K562 (cell line): ENCODE data around the gene MAP3K2. TPM values are rescaled to one million over a fixed set of nuclear protein-coding genes. Genes with fewer than 3 reads are reported as not detected.

ENCODE experiments used
- ATAC-seq: fragments of 200-7000 bp; cut with Tn5 transposase; 3 replicates; pipeline ENCODE4 v1.9.1; 2020; ENCODE audit warnings: moderate library complexity
- BruUV-seq: library from RNA; stranded (reverse); fragments of 400-500 nt; replicated peaks from 2 replicates; lab custom pipeline; 2021; lab: Mats Ljungman, UMichigan
- CTCF ChIA-PET: fragments of 300-600 bp; formaldehyde crosslinking; extraction: SDS; loops from one replicate; lab custom pipeline; 2021; ENCODE audit warnings: low intra/inter-chr PET ratio; lab: Yijun Ruan, JAX
- POLR2A ChIA-PET: fragments of 300-600, 350-650 bp; sonication (Branson Sonifier 250); formaldehyde crosslinking; extraction: SDS; loops from one replicate; lab custom pipeline; 2021; ENCODE audit warnings: antibody characterized with exemption, inconsistent platforms; lab: Yijun Ruan, JAX
- DNase-seq, 4 experiments: peaks; one replicate each; pipeline versions ENCODE4 v3.0.0 to v3.0.0-alpha.2; 2011 to 2018; ENCODE audit warnings: low spot score in 3 of 4, mixed read lengths in 3 of 4; ENCODE audit errors: extremely low read depth in 1 of 4
- FAIRE-seq: peaks from 2 replicates; lab custom pipeline; 2011; peaks lifted over from hg19 to GRCh38; lab: Jason Lieb, UNC
- H2AFZ ChIP-seq: 2 replicates; pipeline ENCODE4 v1.6.0; 2011; ENCODE audit warnings: low read depth, low read length, control low read depth, inconsistent platforms
- H3K27ac ChIP-seq: fragments of 200-600 bp; 3 replicates; pipeline ENCODE4 v1.8.0; 2011; ENCODE audit warnings: low read depth, mild to moderate bottlenecking, control low read depth, inconsistent platforms, low read length, moderate library complexity, mixed read lengths; ENCODE audit errors: extremely low read depth
- H3K27me3 ChIP-seq, 2 experiments: fragments of 300-600 bp in 1 of 2; 2 replicates in 1 of 2; 3 replicates in 1 of 2; pipeline versions ENCODE4 v1.6.0 to v1.8.0; 2011; ENCODE audit warnings: inconsistent platforms in 2 of 2, low read length in 2 of 2, mild to moderate bottlenecking in 1 of 2, mixed read lengths in 1 of 2, moderate library complexity in 1 of 2; ENCODE audit not compliant: control insufficient read depth in 2 of 2, insufficient read depth in 2 of 2
- H3K36me3 ChIP-seq: fragments of 300-600 bp; 3 replicates; pipeline ENCODE4 v1.8.0; 2011; ENCODE audit warnings: mild to moderate bottlenecking, low read length, inconsistent platforms; ENCODE audit not compliant: control insufficient read depth, insufficient read depth
- H3K4me1 ChIP-seq, 2 experiments: fragments of 200-600 bp in 1 of 2; replicated peaks in 1 of 2; 2 replicates in 1 of 2; 3 replicates in 1 of 2; pipeline versions ENCODE4 v1.5.1 to v1.8.0; 2011; ENCODE audit warnings: inconsistent platforms in 2 of 2, low read length in 2 of 2, mild to moderate bottlenecking in 1 of 2, mixed read lengths in 1 of 2, moderate library complexity in 1 of 2; ENCODE audit not compliant: control insufficient read depth in 2 of 2, insufficient read depth in 2 of 2
- H3K4me2 ChIP-seq: 2 replicates; pipeline ENCODE4 v1.6.1; 2011; ENCODE audit warnings: low read length, control low read depth, inconsistent platforms, mixed read lengths; ENCODE audit not compliant: insufficient read depth
- H3K4me3 ChIP-seq: fragments of 200-600 bp; sonication (generic), shearing (Covaris generic); 2 replicates; pipeline ENCODE4 v1.5.1; 2016; ENCODE audit warnings: control low read depth, inconsistent platforms
- H3K79me2 ChIP-seq: fragments of 200-600 bp; 3 replicates; pipeline ENCODE4 v1.8.0; 2011; ENCODE audit warnings: low read length, inconsistent platforms; ENCODE audit not compliant: control insufficient read depth, insufficient read depth
- H3K9ac ChIP-seq, 2 experiments: 2 replicates each; pipeline versions ENCODE4 v1.6.0 to v1.6.1; 2011; ENCODE audit warnings: low read depth in 2 of 2, low read length in 2 of 2, control low read depth in 1 of 2, inconsistent platforms in 1 of 2, mild to moderate bottlenecking in 1 of 2, mixed read lengths in 1 of 2; ENCODE audit not compliant: insufficient read depth in 1 of 2
- H3K9me1 ChIP-seq: one replicate; pipeline ENCODE4 v1.6.0; 2011; ENCODE audit warnings: inconsistent platforms, mild to moderate bottlenecking, low read length, moderate library complexity; ENCODE audit not compliant: control insufficient read depth, insufficient read depth
- H3K9me3 ChIP-seq: replicated peaks from 2 replicates; pipeline ENCODE4 v1.5.1; 2011; ENCODE audit warnings: low read depth, low read length, inconsistent platforms; ENCODE audit not compliant: control insufficient read depth, insufficient read depth
- H4K20me1 ChIP-seq: replicated peaks from 2 replicates; pipeline ENCODE4 v1.6.1; 2011; ENCODE audit warnings: low read length, inconsistent platforms, mixed read lengths; ENCODE audit not compliant: control insufficient read depth, insufficient read depth
- RFX1 ChIP-seq: fragments of 450-650 bp; IDR thresholded peaks from 2 replicates; pipeline ENCODE4 v1.6.1; 2016; ENCODE audit warnings: mild to moderate bottlenecking, moderate library complexity
- WGBS: fragments of 100-300 bp; shearing (Covaris generic); methylation state at CpG from one replicate; pipeline ENCODE4 v1.1.6; 2016; ENCODE audit warnings: low coverage, mixed read lengths; ENCODE audit not compliant: insufficient coverage; ENCODE audit errors: missing lambda C conversion rate; 5-methylcytosine and 5-hydroxymethylcytosine counted together
- in situ Hi-C: fragments of 300-500 bp; cut with MboI; formaldehyde crosslinking; loops from 4 replicates; pipeline ENCODE4 v1.15.0; 2018; ENCODE audit warnings: inconsistent platforms, mixed read lengths
- intact Hi-C: fragments of 100-400 bp; cut with micrococcal nuclease; formaldehyde crosslinking; loops from 2 replicates; pipeline ENCODE4 v1.14.2; 2022
- polyA plus RNA-seq, 8 experiments: library from polyadenylated mRNA; depleted of rRNA in 4 of 8; stranded (reverse) in 5 of 8; unstranded in 3 of 8; fragments of >200 nt; fragmentation: Nextera tagmentation in 2 of 8; fragmentation: Illumina TruSeq in 1 of 8; extraction: Ambion mirVana in 2 of 8; extraction: Trizol in 1 of 8; gene quantifications; 2 replicates each; pipeline versions ENCODE4 v1.2.1 to v1.2.3, GENCODE V29; 2011 to 2014; ENCODE audit warnings: inconsistent platforms in 1 of 8, missing spikeins in 1 of 8
- total RNA-seq, 7 experiments: library from RNA; depleted of rRNA in 6 of 7; stranded (reverse); fragments of >200 nt in 6 of 7; fragmentation: Illumina TruSeq in 2 of 7; extraction: Trizol in 2 of 7; gene quantifications; 2 replicates each; pipeline versions ENCODE4 v1.2.1 to v1.2.3, GENCODE V29; 2011 to 2021; ENCODE audit warnings: low replicate concordance in 1 of 7
- TF ChIP-seq, protein P1 (sequence below): fragments of 250-450 bp; sonication (Bioruptor Pico); IDR thresholded peaks from 2 replicates; pipeline ENCODE4 v1.8.0; 2022; ENCODE audit warnings: moderate library complexity, mild to moderate bottlenecking, inconsistent platforms
- TF ChIP-seq, protein P2 (sequence below): fragments of 250-450 bp; sonication (Bioruptor Pico); IDR thresholded peaks from 2 replicates; pipeline ENCODE4 v1.4.0; 2020; ENCODE audit warnings: borderline replicate concordance
- TF ChIP-seq, protein P3 (sequence below): fragments of 450-650 bp; IDR thresholded peaks from 2 replicates; pipeline ENCODE4 v1.6.1; 2016; ENCODE audit warnings: missing biosample characterization, missing genetic modification characterization

Gene MAP3K2
- total and polyA plus RNA-seq, 9 of the 15 experiments (the other 6 are each of a cell fraction or from before 2014, with no cell fraction given): 1.2 to 14.2 (median 5.7) TPM

DNA sequence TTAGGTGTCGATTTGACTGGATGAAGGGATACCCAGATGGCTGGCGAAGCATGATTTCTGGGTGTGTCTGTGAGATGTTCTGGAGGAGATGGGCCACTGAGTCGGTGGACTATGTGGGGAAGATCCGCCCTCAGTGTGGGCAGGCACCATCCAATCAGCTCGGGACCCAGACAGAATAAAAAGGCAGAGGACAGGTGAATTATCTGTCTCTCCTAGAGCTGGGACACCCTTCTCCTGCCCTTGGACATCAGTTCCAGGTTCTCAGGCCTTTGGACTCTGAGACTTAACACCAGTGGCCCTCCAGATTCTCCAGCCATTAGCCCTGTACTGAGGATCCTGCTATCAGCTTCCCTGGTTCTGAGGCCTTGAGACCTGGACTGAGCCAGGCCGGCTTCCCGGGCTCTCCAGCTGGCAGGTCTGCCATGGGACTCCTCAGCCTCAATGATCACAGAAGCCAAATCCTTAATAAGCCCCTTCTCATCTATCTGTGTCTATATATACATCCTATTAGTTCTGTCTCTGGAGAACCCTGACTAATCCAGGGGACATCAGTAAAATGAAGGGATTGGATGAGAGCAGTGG lies 42.2 kb upstream of the MAP3K2 start:
- no peaks in the 10 kb centered on the region for H3K36me3 ChIP-seq
- no peaks in the 10 kb centered on the region for H4K20me1 ChIP-seq
- 10% methylated on average over 7 of the region's 7 CpGs for WGBS
- H3K79me2 ChIP-seq: no peaks in the 10 kb centered on the region
- no peak overlapping the region for H3K4me2 ChIP-seq
- no peaks in the 10 kb centered on the region for H3K9me3 ChIP-seq
- BruUV-seq: no TSS peak
- ChIA-PET CTCF (no interaction called here), POLR2A (interaction anchor here (0.6 to 1.0 kb wide), 2 partner anchors 63 to 159 kb away, joined by 3 read pairs; no protein-coding TSS in a partner anchor)
- no peak overlapping the region for H3K9ac ChIP-seq
- no peak overlapping the region for H2AFZ ChIP-seq
- in situ Hi-C loops: no loop called here
- peaks cover 12 to 54% of the 10 kb centered on the region in 2 experiments; a peak in 4 of 5 replicates for H3K27me3 ChIP-seq
- H3K4me3 ChIP-seq: no peak overlapping the region
- DNase-seq (no peak), FAIRE-seq (no peak), ATAC-seq (no peak)
- H3K27ac ChIP-seq: no peak overlapping the region
- TF ChIP-seq, protein P1, sequence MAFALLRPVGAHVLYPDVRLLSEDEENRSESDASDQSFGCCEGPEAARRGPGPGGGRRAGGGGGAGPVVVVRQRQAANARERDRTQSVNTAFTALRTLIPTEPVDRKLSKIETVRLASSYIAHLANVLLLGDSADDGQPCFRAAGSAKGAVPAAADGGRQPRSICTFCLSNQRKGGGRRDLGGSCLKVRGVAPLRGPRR: no peak
- TF ChIP-seq, protein P2, sequence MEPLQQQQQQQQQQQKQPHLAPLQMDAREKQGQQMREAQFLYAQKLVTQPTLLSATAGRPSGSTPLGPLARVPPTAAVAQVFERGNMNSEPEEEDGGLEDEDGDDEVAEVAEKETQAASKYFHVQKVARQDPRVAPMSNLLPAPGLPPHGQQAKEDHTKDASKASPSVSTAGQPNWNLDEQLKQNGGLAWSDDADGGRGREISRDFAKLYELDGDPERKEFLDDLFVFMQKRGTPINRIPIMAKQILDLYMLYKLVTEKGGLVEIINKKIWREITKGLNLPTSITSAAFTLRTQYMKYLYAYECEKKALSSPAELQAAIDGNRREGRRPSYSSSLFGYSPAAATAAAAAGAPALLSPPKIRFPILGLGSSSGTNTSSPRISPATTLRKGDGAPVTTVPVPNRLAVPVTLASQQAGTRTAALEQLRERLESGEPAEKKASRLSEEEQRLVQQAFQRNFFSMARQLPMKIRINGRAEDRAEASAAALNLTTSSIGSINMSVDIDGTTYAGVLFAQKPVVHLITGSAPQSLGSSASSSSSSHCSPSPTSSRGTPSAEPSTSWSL: no peak
- no peak for TF ChIP-seq RFX1
- TF ChIP-seq, protein P3, sequence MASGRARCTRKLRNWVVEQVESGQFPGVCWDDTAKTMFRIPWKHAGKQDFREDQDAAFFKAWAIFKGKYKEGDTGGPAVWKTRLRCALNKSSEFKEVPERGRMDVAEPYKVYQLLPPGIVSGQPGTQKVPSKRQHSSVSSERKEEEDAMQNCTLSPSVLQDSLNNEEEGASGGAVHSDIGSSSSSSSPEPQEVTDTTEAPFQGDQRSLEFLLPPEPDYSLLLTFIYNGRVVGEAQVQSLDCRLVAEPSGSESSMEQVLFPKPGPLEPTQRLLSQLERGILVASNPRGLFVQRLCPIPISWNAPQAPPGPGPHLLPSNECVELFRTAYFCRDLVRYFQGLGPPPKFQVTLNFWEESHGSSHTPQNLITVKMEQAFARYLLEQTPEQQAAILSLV: no peak
- H3K9me1 ChIP-seq: no peaks in the 10 kb centered on the region
- H3K4me1 ChIP-seq: peaks cover 0 to 8% of the 10 kb centered on the region in 2 experiments; a peak in 1 of 5 replicates
- intact Hi-C loops: no loop called here
